HG03520 (cell line): ENCODE results near the gene SUFU.
A peak's percentile ranks its signal among the peaks of the same experiment; 100 is the strongest.
"Not testable (repeated sequence)": the region's sequence is repeated elsewhere in the genome, so short reads cannot be mapped to it uniquely, and the experiment has no call there.

ENCODE experiments used
- ATAC-seq: cut with Tn5 transposase; IDR thresholded peaks from one replicate; pipeline ENCODE4 v1.9.1; 2021; ENCODE audit warnings: mild to moderate bottlenecking, moderate library complexity; ENCODE audit not compliant: unreplicated experiment

The SUFU gene

DNA sequence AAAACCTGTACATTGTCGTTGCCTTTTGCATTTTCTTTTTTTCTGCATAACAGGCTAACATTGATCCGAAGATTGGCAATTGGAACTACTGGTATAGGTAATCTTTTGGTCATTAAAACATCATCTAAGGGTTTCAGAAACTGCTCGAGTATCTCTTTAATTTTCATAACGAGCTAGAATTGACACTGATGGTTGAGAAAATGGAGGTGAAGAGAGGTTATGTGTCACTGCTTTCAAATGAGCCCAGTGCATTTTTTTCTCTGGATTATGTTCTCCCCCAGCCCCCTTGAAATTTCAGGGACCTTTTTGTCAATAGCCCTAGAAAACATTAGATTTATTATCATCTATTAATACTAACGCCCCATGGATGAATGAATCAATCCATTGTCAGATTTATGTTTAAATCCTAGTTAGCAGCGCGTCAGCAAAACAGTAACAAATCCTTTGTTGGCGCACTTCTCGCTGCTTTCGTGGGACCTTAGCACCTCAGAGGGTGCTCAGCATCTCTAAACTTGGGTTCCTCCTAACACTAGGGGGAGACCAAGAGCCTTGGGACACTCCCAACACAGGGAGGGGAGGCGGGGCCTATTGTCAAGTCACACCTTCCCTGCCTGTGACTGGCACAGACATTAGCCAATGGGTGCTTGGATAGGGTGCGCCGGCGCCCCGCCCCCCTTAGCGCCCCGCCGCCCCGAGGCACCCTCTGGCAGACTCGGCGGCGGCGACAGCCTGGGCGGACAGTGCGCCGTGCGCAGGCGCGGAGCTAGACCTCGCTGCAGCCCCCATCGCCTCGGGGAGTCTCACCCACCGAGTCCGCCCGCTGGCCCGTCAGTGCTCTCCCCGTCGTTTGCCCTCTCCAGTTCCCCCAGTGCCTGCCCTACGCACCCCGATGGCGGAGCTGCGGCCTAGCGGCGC lies at the start of gene SUFU:
SUFU (plus strand) TSS at position 709 of the 915 bp plus-strand sequence; CDS start at position 890, 181 bp downstream.
- peak; percentile 67 for ATAC-seq

DNA sequence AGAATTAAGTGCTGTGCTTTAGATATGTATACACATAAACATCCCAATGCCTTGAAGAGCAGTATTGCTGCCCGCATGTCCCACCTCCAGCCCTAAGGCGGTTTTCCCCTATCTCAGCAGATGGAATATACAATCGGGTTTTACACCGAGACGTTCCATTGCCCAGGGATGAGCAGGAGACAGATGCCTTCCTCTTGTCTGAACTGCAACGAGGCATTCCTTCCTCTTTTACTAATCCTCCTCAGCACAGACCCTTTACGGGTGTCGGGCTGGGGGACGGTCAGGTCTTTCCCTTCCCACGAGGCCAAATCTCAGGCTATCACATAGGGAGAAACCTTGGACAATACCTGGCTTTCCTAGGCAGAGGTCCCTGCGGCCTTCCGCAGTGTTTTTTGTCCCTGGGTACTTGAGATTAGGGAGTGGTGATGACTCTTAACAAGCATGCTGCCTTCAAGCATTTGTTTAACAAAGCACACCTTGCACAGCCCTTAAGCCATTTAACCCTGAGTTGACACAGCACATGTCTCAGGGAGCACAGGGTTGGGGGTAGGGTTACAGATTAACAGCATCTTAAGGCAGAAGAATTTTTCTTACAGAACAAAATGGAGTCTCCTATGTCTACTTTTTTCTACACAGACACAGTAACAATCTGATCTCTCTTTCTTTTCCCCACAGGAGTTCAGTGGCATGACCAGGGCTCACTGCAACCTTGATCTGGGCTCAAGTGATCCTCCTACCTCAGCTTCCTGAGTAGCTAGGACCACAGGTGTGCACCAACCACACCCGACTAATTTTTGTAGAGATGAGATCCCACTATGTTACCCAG lies 48.9 kb upstream of the SUFU start:
- not testable (repeated sequence) for ATAC-seq

DNA sequence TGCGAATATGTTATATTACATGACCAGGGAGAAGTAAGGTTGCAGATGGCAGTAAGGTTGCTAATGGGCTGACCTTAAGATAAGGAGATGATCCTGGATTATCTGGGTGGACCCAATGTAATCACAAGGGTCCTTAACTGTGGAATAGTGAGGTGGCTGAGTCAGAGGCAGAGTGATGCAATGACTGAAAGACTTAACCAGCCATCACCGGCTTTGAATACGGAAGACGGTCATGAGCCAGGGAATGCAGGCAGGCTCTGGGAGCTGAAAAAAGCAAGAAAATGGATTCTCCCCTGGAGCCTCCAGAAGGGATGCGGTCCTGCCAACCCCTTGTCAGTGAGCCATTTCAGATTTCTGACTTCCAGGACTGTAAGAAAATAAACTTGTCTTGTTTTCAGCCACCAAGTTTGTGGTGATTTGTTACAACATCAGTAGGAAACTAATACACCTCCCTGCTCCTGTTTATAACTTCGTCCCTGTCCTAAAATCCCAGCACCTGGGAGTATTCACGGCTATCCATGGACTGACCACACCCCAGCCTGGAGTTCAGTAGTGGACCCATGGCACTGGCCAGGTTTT lies 47.8 kb upstream of the SUFU start:
- ATAC-seq = no peak

DNA sequence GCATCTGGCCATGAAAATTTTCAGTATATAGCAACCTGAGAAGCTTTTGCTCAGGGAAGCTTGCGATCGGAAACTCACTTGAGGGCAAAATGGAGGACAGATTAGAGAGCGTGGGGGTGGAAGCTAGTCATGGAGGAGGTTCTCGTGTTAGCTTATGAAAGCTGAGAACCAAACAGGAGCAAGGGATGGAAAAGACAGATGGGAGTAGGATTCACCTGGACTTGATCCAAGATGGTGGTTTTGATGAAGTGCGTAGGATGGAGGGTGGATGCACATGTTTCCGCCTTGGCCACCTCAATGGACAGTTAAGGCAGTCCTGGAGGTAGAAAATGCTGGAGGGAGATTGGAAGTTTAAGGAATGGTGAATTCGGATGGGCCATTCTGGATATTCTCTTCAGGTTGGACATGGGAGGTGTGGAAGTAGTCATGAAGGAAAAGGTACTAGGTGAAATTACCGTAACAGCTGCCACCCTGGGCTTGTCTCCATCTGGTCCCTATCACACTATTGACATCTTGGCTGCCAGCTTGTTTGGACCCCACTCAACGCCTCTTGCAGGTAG lies 46.1 kb upstream of the SUFU start:
- ATAC-seq = no peak

DNA sequence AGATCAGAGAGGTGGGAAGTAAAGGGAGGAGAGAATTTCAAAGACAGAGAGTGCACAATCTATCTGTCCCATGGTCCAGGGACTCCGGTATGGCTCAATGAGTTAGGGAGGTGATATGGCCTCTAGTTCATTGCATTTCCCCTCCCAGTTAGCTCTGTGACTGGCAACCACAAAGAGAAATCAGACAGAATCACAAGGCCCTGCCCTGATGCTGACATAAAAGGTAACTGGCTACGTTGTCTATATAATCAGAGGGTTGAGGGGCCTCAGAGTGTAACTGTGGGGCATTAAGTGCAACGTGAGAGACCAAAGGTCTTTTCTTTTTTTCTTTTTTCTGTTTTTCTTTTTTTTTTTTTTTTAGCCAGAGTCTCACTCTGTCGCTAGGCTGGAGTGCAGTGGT lies 45.1 kb upstream of the SUFU start:
- no peak for ATAC-seq

DNA sequence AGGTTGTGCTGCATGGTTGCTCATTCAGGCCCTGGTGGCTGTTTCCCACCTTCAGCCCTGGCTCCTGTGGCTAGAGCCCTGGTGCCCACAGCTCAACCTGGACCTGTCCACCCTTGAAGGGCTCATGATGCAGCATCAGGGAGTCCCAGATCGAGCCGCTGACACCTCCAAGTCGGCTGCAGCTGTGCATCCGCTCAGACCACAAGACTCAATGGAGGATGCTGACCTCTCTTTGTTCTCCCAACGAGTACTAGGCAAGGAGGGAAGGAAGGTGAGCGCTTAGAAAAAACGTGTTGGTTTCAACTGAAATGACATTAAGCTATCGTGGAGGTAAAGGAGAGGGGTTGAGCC lies 43.0 kb upstream of the SUFU start:
- ATAC-seq = peak; percentile 19

DNA sequence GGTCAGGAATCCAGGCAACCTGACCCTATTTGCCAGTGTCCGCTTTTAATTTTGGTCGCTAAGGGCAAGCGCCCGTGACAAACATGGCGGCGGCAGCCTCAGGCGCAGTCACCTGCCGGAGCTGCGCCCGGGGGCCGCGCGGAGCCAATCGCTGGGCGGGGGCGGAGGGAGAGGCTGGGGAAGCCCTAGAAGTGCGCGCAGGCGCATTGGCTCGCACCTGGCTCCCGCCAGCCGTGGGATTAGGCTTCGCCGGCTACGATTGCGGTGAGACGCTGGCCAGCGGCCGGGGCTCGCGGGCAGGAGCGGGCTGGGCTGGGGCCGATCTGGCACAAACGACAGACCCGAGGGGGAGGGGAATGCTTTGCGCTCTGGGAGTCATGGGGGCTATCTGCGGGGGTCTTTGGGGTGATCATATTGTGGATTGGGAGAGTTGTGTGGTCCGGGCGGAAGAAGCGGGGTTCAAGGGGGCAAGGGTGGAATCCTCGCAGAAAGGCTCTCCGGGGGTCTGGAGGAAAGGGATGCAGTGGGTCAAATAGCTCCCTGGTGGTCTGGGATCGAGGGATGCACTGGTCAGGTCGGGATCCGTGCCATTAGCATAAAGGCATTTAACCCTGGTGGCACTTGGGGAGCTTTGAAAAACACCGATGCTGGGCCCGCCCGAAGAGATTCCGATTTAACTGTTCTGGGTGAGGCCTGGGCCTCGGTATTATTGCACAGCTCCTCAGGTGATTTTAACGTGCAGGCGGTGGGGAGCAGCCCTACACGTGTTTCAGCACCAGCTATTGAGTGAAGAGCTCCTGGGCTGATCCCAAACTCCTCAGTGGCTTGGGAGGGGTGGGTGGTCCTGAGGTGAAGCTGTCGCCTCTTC lies 42.4 kb upstream of the SUFU start:
- peak; percentile 85 for ATAC-seq

DNA sequence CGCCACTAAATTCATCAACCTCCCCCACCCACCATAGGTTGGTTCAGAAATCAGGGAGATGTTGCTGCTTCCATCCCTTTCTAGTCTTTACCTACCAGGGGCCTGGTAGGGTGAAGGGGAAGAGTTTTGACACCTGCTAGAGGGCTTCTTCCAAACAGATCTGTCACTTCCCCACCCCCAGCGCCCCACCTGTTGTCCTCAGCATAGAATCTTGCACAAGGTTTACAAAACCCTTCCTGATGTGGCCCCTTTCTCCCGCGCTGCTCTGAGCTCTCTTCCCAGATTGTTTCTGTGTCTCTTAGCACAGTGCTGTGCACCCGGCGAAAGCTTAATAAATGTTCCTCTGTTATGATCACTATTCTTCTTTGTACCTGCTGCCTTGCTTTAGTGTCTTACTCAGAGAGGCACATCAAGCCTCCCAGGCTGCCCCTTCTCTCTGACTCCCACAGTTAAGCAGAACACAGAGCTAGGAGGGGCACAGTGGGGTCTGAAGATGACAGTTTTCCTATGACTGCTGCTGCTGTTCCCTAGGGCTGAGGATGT lies 41.2 kb upstream of the SUFU start:
- ATAC-seq = no peak

DNA sequence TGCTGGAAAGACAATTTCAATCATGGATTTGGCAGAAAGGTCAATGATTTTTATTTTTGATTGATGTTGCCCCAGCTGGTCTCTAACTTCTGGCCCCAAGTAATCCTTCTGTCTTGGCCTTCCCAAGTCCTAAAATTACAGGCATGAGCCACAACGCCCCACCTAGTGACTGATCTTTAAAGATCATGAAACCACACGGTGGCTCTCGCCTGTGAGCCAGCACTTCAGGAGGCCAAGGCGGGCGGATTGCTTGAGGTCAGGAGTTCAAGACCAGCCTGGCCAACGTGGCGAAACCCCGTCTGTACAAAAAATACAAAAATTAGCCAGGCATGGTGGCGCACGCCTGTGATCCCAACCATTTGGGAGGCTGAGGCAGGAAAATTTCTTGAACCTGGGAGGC lies 39.8 kb upstream of the SUFU start:
- no peak for ATAC-seq

DNA sequence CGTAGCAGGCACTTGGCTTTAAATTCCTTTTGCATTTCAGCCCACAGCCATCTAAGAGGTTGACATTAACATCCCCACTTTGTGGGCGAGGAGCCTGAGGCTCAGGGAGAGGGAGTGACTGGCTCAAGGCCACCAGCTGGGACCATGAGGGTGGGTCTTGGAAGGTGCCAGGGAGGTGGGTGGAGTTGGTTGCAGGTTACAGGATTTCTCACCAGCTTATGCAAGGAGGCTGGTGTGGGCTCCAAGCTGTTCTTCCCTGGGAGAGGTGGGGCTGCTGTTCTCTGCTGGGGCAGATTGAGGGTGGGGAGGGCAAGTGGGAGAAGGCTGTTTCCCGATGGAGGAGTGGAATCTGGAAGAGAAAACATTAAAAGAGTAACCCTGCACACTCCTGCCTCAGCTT lies 38.3 kb upstream of the SUFU start:
- no peak for ATAC-seq

DNA sequence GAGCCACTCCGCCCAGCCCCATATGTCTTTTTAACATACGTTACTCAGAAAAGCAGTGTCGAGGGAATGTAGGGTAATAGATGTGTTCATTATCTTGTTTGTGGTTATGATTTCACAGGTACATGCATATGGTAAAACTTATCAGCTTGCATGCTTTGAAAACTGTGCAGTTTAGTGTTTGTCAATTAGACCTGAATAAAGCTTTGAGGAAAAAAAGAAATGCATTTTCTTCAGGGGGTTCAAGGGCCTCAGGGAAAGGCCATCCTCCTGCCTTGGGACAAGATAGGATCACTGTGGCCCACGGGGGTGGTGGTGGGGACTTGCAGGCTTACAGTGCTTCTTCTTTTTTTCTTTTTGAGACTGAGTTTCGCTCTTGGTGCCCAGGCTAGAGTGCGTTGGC lies 36.5 kb upstream of the SUFU start:
- ATAC-seq = no peak

DNA sequence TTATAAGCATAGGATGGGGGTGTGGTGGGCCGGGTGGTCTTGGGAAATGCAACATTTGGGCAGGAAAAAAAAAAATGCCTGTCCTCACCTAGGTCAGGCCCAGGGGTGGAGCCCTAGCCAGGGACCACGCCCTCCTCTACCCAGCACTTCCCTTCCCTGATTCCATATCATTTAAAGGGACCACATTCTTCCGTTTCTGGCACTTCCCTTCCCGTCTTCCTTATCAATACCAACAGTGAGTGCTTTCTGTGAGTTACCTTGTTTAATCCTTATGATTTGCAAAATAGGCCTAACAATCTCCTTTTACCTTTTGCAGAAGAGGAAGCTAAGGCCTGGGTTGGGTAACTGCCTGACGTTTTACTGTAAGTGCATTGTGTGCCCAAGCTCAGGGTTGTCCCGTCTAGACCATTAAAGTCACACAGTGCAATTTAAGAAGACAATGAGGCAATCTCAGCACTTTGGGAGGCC lies 35.8 kb upstream of the SUFU start:
- ATAC-seq = no peak

DNA sequence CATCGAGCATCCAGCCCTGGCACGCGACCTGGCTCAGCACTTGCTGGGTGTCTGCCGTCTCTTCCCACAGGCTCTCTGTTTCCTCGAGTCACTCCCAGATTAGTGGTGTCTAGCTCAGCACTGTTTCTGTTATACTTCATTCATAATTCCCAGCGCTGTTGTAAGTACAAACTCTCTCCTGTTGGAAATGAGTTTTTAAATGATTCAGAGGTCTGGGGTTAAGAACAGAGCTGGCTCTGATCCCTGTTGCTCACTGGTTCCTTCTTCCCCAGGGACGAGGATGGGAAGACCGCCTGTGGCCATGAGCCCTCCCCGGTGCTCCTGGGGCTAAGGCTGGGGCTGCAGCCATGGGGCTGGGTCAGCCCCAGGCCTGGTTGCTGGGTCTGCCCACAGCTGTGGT lies 35.1 kb upstream of the SUFU start:
- no peak for ATAC-seq

DNA sequence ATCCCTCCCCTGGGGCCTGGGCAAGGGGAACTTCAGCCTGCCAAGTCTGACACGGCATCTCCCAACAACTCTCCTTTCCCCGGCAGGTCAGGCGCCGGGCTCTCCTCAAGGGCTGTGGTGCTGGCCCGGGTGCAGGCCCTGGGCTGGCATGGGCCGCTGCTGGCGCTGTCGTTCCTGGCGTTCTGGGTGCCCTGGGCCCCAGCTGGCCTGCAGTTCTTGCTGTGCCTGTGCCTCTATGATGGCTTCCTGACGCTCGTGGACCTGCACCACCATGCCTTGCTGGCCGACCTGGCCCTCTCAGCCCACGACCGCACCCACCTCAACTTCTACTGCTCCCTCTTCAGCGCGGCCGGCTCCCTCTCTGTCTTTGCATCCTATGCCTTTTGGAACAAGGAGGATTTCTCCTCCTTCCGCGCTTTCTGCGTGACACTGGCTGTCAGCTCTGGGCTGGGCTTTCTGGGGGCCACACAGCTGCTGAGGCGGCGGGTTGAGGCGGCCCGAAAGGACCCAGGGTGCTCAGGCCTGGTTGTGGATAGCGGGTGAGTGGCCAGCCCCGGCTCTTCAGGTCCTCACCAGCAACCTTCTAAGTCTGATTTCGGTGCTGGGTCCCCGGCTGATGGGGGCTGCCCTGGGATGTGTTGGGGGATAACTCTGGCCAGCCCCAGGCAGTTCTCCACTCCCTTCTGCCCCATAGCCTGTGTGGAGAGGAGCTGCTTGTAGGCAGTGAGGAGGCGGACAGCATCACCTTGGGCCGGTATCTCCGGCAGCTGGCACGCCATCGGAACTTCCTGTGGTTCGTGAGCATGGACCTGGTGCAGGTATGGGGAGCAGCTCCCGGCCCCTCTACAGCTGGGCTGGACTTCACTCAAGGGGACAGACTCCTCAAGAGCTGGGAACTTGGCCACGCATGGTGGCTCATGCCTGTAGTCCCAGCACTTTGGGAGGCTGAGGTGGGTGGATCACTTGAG lies 32.9 kb upstream of the SUFU start:
- no peak for ATAC-seq

DNA sequence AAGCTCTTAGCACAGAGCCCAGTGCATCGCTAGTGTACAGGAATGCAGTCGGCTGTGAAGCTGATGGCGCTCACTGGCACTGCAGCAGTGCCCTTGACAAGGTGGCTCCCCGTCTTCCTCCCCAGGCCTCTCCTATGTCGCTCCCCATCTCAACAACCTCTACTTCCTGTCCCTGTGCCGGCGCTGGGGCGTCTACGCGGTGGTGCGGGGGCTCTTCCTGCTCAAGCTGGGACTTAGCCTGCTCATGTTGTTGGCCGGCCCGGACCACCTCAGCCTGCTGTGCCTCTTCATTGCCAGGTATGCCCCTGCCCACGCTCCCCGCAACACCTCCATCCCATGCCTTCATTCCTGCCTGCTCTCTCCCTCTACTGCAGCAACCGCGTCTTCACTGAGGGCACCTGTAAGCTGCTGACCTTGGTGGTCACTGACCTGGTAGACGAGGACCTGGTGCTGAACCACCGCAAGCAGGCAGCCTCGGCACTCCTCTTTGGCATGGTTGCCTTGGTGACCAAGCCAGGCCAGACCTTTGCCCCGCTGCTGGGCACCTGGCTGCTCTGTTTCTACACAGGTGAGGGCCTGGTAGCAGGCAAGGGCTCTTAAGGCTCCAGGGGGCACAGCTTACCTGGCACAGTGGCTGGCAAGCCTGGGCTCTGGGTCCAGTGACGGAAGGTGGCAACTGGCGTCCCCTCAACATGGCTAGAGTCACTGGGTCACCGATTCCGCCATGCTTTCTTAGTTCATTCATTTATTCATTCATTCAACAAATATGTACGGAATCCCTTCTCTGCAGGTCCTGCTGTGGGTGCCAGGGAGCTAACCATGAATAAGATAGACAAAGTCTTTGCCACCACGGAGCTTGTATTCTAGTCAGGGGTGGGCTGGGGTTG lies 30.1 kb upstream of the SUFU start:
- no peak for ATAC-seq

DNA sequence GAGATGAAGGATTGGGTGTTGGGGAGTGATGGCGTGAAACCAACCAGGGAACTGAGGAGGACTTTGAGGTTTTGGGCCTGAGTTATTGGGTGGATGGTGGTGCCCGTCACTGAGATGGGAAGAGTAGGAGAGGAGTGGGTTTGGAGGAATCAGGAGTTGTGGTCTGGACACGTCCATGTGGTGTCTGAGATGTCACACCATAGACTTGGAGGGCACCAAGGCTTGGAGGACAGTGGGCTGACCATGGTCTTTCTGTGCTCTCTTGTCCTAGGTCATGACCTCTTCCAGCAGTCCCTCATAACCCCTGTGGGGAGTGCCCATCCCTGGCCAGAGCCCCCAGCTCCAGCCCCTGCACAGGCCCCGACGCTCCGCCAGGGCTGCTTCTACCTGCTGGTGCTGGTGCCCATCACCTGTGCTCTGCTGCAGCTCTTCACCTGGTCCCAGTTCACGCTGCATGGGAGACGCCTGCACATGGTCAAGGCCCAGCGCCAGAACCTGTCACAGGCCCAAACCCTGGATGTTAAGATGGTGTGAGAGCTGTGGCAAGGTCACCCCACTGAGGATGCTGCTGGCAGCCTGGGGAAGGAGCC lies 28.2 kb upstream of the SUFU start:
- ATAC-seq = no peak

DNA sequence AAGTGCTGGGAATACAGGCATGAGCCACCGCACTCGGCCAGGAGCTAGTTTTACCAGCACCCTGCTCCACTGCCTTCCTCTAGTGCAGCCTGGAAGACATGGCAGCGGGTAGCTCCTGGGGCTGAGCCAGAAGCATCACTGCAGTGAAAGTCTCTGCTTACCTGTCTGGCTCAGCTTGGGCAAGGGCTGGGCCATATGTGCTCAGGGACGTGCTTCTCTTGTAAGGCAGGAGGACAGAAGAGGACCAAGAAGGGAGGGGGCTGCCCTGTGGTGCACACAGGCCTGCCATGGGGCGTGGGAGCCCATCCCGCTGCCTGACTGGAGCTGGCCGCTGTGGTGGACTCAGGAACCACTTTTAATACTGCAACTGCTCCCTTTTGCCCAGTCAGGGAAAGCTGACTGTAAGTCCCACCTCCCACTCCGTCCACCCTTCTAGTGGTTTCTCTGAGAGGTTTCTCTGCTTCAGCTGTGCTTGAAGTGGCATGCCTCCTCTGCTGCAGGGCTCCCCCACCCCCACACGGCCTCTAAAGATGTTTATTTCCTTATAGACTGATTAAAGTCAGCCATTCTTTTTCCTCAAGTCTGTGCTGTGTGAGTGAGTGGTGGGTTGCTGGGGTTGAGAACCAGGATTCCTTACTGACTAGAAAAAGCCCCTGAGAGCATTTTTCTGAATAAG lies 27.2 kb upstream of the SUFU start:
- ATAC-seq = no peak
